SK-N-SH treated with all-trans-retinoic acid at 6 μM for 48 hours (cell line): ENCODE data around the gene GNG14.

Experiments used
- ATAC-seq: fragments of 200-7000 bp; cut with Tn5 transposase; 3 replicates; pipeline ENCODE4 v1.9.1; 2020; ENCODE audit warnings: mild to moderate bottlenecking, moderate library complexity
- ARNTL ChIP-seq: fragments of 450-650 bp; formaldehyde crosslinking; IDR thresholded peaks from 2 replicates; pipeline ENCODE4 v1.5.0; 2020; ENCODE audit warnings: low read depth, mild to moderate bottlenecking, moderate library complexity, borderline replicate concordance
- BACH2 ChIP-seq: fragments of 250-450 bp; sonication (Bioruptor Pico); IDR thresholded peaks from 2 replicates; pipeline ENCODE4 v1.9.0; 2021; ENCODE audit warnings: mild to moderate bottlenecking, borderline replicate concordance
- CREB5 ChIP-seq: fragments of 250-450 bp; sonication (Bioruptor Pico); IDR thresholded peaks from 2 replicates; pipeline ENCODE4 v1.5.1; 2020; ENCODE audit warnings: low read depth, mild to moderate bottlenecking, moderate library complexity
- CSDC2 ChIP-seq: fragments of 250-450 bp; sonication (Bioruptor Pico); IDR thresholded peaks from 2 replicates; pipeline ENCODE4 v1.5.0; 2020; ENCODE audit warnings: mild to moderate bottlenecking, moderate library complexity
- CSRNP3 ChIP-seq: fragments of 250-450 bp; sonication (Bioruptor Pico); IDR thresholded peaks from 2 replicates; pipeline ENCODE4 v1.5.1; 2021; ENCODE audit warnings: mild to moderate bottlenecking, moderate library complexity
- GLIS3 ChIP-seq: fragments of 250-450 bp; sonication (Bioruptor Pico); IDR thresholded peaks from 2 replicates; pipeline ENCODE4 v1.5.0; 2020; ENCODE audit warnings: mild to moderate bottlenecking, moderate library complexity
- ISL1 ChIP-seq: fragments of 250-450 bp; sonication (Bioruptor Pico); IDR thresholded peaks from 2 replicates; pipeline ENCODE4 v2.1.2; 2022; ENCODE audit warnings: mild to moderate bottlenecking, moderate library complexity
- OSR1 ChIP-seq: fragments of 250-450 bp; sonication (Bioruptor Pico); IDR thresholded peaks from 2 replicates; pipeline ENCODE4 v1.8.0; 2022; ENCODE audit warnings: moderate library complexity, mild to moderate bottlenecking, inconsistent platforms
- PATZ1 ChIP-seq: fragments of 250-450 bp; sonication (Bioruptor Pico); IDR thresholded peaks from 2 replicates; pipeline ENCODE4 v1.8.0; 2020; ENCODE audit warnings: mild to moderate bottlenecking, moderate library complexity, borderline replicate concordance
- PPARA ChIP-seq: fragments of 250-450 bp; sonication (Bioruptor Pico); IDR thresholded peaks from 2 replicates; pipeline ENCODE4 v1.5.0; 2020; ENCODE audit warnings: mild to moderate bottlenecking, borderline replicate concordance
- RARB ChIP-seq: fragments of 250-450 bp; sonication (Bioruptor Pico); IDR thresholded peaks from 2 replicates; pipeline ENCODE4 v1.8.0; 2021; ENCODE audit warnings: mild to moderate bottlenecking, moderate library complexity
- SNAI2 ChIP-seq: fragments of 250-450 bp; sonication (Bioruptor Pico); IDR thresholded peaks from 2 replicates; pipeline ENCODE4 v1.5.0; 2020; ENCODE audit warnings: mild to moderate bottlenecking, moderate library complexity
- TCF4 ChIP-seq: fragments of 250-450 bp; sonication (Bioruptor Pico); IDR thresholded peaks from 2 replicates; pipeline ENCODE4 v1.8.0; 2021; ENCODE audit warnings: mild to moderate bottlenecking, moderate library complexity, borderline replicate concordance
- TOX ChIP-seq: fragments of 250-450 bp; sonication (Bioruptor Pico); IDR thresholded peaks from 2 replicates; pipeline ENCODE4 v1.8.0; 2021; ENCODE audit warnings: mild to moderate bottlenecking, moderate library complexity, borderline replicate concordance
- ZC3H10 ChIP-seq: fragments of 250-450 bp; sonication (Bioruptor Pico); IDR thresholded peaks from 2 replicates; pipeline ENCODE4 v1.5.1; 2021; ENCODE audit warnings: mild to moderate bottlenecking, moderate library complexity
- ZFP30 ChIP-seq: fragments of 450-650 bp; formaldehyde crosslinking; IDR thresholded peaks from 2 replicates; pipeline ENCODE4 v1.5.0; 2022; ENCODE audit warnings: mild to moderate bottlenecking, moderate library complexity
- ZNF565 ChIP-seq: fragments of 450-650 bp; formaldehyde crosslinking; conservative IDR thresholded peaks from 2 replicates; pipeline ENCODE4 v1.5.0; 2020; ENCODE audit warnings: low read depth, mild to moderate bottlenecking, moderate library complexity
- ZNF70 ChIP-seq: fragments of 450-650 bp; formaldehyde crosslinking; IDR thresholded peaks from 2 replicates; pipeline ENCODE4 v1.5.0; 2020; ENCODE audit warnings: mild to moderate bottlenecking, moderate library complexity
- ZNF8 ChIP-seq: fragments of 450-650 bp; formaldehyde crosslinking; IDR thresholded peaks from 2 replicates; pipeline ENCODE4 v1.5.0; 2020; ENCODE audit warnings: mild to moderate bottlenecking, moderate library complexity
- TF ChIP-seq, protein P1 (sequence below): fragments of 250-450 bp; sonication (Bioruptor Pico); IDR thresholded peaks from 2 replicates; pipeline ENCODE4 v1.5.0; 2020; ENCODE audit warnings: mild to moderate bottlenecking, moderate library complexity

The GNG14 gene

DNA sequence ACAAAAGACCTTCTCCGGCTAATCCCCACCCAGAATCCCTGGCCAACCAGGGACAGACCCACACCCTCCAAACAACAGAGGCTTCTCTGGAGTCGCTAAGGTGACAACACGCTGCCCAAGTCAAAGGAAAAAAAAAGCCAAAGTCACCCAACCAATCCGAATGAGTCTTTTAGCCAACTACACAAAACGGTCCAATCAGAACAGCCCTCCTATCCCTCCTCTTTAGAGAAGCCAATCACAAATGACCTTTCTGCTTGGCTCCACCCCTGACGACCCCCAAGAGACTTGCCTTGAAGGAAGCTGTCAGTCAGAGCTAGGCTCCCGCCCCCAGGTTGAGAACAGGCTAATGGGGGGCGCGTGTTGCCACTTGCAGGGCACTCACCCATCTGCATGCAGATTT lies 15.2 kb downstream of the GNG14 start (continued):
- no peak for TF ChIP-seq CSRNP3 (CRISPR knock-in tag)
- no peak for TF ChIP-seq ZNF8 (CRISPR knock-in tag)
- TF ChIP-seq OSR1 (CRISPR knock-in tag), result no peak

DNA sequence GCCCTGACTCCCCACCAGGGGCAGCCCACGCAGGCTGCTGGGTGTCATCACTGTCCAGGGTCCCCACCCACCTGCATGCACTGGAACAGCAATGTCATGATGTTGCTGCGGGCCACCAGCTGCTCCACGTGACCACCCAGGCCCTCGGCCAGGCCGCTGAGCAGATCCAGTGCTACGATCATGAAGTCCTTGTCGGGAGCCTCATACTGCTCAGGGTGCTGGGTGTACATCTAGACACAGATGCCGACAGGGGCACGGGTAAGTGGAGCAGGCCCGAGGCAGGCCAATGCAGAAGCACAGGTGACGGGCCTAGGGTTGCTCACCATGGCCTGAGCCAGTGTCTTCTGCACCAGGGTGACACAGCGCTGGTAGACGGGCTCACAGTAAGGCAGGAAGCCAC lies 17.4 kb downstream of the GNG14 start:
- TF ChIP-seq ARNTL (no peak), BACH2 (no peak), SNAI2 (CRISPR knock-in tag) (no peak), ZC3H10 (CRISPR knock-in tag) (no peak), CREB5 (CRISPR knock-in tag) (no peak), CSDC2 (no peak), ZNF70 (no peak), CSRNP3 (CRISPR knock-in tag) (no peak)
- ATAC-seq, result no peak

DNA sequence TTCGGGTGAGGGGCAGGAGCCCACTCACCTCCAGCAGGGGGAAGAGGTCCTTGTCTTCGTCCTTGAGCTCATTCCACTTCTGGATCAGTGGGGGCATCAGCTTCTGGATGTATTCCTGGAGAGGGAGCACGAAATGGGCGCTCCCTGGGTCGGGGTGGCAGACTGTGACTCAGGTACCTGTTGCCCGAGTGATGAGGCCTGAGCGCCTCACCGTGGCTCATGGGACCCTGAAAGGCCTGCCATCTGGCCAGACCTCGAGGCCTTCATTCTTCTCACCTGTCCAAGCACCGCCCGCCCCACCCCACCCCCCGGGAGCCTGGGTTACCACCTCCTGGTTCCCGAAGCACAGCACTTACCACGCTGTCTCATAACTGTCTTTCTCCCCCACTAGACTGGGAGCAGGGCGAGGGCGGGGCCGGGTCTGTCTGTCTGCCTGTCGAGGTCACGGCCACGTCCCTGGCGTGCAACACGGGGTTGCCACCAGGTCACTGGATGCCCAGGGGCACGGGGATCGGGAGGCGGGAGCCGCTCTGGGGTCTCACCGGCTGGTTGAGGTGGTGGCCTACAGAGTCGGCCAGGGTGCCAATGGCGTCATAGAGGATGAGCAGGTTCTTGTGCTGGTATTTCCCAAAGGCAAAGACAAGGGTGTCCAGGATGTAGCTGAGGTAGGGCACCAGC lies 18.0 kb downstream of the GNG14 start:
- TF ChIP-seq GLIS3 (CRISPR knock-in tag) (no peak), PPARA (CRISPR knock-in tag) (no peak), ZNF565 (no peak), PATZ1 (CRISPR knock-in tag) (no peak), OSR1 (CRISPR knock-in tag) (no peak), ZFP30 (CRISPR knock-in tag) (no peak), TCF4 (CRISPR knock-in tag) (no peak), CSDC2 (no peak)
- ATAC-seq, result no peak

DNA sequence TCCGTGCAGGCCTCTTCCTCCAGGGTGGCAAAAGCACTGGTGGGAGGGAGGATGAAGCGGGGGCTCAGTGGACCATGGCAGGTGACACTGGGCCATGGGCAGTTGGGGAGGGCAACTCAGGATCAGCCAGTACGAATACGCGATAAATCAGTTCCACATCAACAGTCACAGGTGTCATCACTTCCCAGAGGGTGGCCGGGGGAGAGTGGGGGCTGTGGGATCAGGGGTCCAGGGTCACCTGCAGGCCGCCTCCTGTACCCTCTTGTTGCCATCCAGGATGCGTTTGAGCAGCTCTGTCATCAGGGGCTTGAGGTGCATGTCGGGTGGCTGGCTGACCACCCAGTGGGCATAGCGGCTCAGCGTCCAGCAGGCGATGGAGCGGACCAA lies 18.5 kb downstream of the GNG14 start:
- ATAC-seq, result no peak
- no peak for TF ChIP-seq CSRNP3 (CRISPR knock-in tag)
- no peak for TF ChIP-seq CREB5 (CRISPR knock-in tag)
- TF ChIP-seq ZNF565, result no peak
- TF ChIP-seq, protein P1, sequence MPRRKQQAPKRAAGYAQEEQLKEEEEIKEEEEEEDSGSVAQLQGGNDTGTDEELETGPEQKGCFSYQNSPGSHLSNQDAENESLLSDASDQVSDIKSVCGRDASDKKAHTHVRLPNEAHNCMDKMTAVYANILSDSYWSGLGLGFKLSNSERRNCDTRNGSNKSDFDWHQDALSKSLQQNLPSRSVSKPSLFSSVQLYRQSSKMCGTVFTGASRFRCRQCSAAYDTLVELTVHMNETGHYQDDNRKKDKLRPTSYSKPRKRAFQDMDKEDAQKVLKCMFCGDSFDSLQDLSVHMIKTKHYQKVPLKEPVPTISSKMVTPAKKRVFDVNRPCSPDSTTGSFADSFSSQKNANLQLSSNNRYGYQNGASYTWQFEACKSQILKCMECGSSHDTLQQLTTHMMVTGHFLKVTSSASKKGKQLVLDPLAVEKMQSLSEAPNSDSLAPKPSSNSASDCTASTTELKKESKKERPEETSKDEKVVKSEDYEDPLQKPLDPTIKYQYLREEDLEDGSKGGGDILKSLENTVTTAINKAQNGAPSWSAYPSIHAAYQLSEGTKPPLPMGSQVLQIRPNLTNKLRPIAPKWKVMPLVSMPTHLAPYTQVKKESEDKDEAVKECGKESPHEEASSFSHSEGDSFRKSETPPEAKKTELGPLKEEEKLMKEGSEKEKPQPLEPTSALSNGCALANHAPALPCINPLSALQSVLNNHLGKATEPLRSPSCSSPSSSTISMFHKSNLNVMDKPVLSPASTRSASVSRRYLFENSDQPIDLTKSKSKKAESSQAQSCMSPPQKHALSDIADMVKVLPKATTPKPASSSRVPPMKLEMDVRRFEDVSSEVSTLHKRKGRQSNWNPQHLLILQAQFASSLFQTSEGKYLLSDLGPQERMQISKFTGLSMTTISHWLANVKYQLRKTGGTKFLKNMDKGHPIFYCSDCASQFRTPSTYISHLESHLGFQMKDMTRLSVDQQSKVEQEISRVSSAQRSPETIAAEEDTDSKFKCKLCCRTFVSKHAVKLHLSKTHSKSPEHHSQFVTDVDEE (CRISPR knock-in tag), result no peak
- TF ChIP-seq CSDC2, result no peak
- no peak for TF ChIP-seq RARB
- no peak for TF ChIP-seq GLIS3 (CRISPR knock-in tag)
- no peak for TF ChIP-seq TOX (CRISPR knock-in tag)
- TF ChIP-seq SNAI2 (CRISPR knock-in tag), result no peak
- TF ChIP-seq ZC3H10 (CRISPR knock-in tag), result no peak
- TF ChIP-seq PATZ1 (CRISPR knock-in tag), result no peak
- no peak for TF ChIP-seq ISL1 (CRISPR knock-in tag)
- TF ChIP-seq PPARA (CRISPR knock-in tag), result no peak
